ENCODE data around the gene NAA30. TPM values are rescaled to one million over a fixed set of nuclear protein-coding genes. Genes with fewer than 3 reads are reported as not detected.

Gene NAA30
- total RNA-seq, 1 donor from 2014 or later, result 29.7 TPM

GRCh38 chr14:57392830-57393229, 2.4 kb downstream of the NAA30 start:
- no peak for DNase-seq (ENCODE audit: low read depth)

- no peak for DNase-seq (ENCODE audit: low read depth)
Measured at GRCh38 chr14:57400556-57401494, 10.4 kb downstream of the NAA30 start.

- no peak for DNase-seq (ENCODE audit: low read depth)
Measured at GRCh38 chr14:57401501-57401900, 11.1 kb downstream of the NAA30 start.

GRCh38 chr14:57402173-57402852, 11.9 kb downstream of the NAA30 start:
- DNase-seq (ENCODE audit: low read depth), result no peak

- DNase-seq (ENCODE audit: low read depth), result no peak
Measured at GRCh38 chr14:57403521-57403864, 13.1 kb downstream of the NAA30 start.

GRCh38 chr14:57405562-57405961, 15.2 kb downstream of the NAA30 start:
- DNase-seq (ENCODE audit: low read depth), result no peak

GRCh38 chr14:57408037-57408436, 17.7 kb downstream of the NAA30 start:
- DNase-seq (ENCODE audit: low read depth), result no peak

- DNase-seq (ENCODE audit: low read depth), result no peak
Measured at GRCh38 chr14:57408634-57409033, 18.2 kb downstream of the NAA30 start.

GRCh38 chr14:57412341-57412740, 22.0 kb downstream of the NAA30 start:
- no peak for DNase-seq (ENCODE audit: low read depth)

GRCh38 chr14:57413849-57414248, 23.5 kb downstream of the NAA30 start:
- DNase-seq (ENCODE audit: low read depth), result no peak

GRCh38 chr14:57417228-57417627, 26.8 kb downstream of the NAA30 start:
- DNase-seq (ENCODE audit: low read depth), result no peak

GRCh38 chr14:57418999-57419398, 28.6 kb downstream of the NAA30 start:
- DNase-seq (ENCODE audit: low read depth), result no peak

- no peak for DNase-seq (ENCODE audit: low read depth)
Measured at GRCh38 chr14:57420033-57420432, 29.6 kb downstream of the NAA30 start.

- no peak for DNase-seq (ENCODE audit: low read depth)
Measured at GRCh38 chr14:57420986-57421385, 30.6 kb downstream of the NAA30 start.

GRCh38 chr14:57435923-57436322, 45.5 kb downstream of the NAA30 start:
- no peak for DNase-seq (ENCODE audit: low read depth)

- DNase-seq (ENCODE audit: low read depth), result no peak
Measured at GRCh38 chr14:57461777-57462320, 71.5 kb downstream of the NAA30 start.

- no peak for DNase-seq (ENCODE audit: low read depth)
Measured at GRCh38 chr14:57462551-57462950, 72.2 kb downstream of the NAA30 start.

- no peak for DNase-seq (ENCODE audit: low read depth)
Measured at GRCh38 chr14:57464008-57464730, 73.8 kb downstream of the NAA30 start.

Data from myocyte (in vitro differentiated cells).